AG10803 (cell line): ENCODE data around the gene HS1BP3.

Source experiments
- DNase-seq: peaks from one replicate; pipeline ENCODE4 v3.0.0; 2010; ENCODE audit warnings: low read depth
- H3K4me3 ChIP-seq: 2 replicates; pipeline ENCODE4 v1.5.1; 2011; ENCODE audit warnings: mild to moderate bottlenecking, low read length, control low read depth
- CTCF ChIP-seq: conservative IDR thresholded peaks from 2 replicates; pipeline ENCODE4 v1.5.1; 2011; ENCODE audit warnings: mild to moderate bottlenecking, low read length, control low read depth, inconsistent platforms

Gene HS1BP3

GRCh38 chr2:20585359-20585709, 65.6 kb downstream of the HS1BP3 start:
- no peak for DNase-seq

GRCh38 chr2:20584399-20585358, 66.2 kb downstream of the HS1BP3 start:
- H3K4me3 ChIP-seq = no peak overlapping the region
- DNase-seq = peak; percentile 98

More at GRCh38 chr2:20585359-20585709, 65.6 kb downstream of the HS1BP3 start:
- no peak for TF ChIP-seq CTCF
- no peak overlapping the region for H3K4me3 ChIP-seq

GRCh38 chr2:20584045-20584398, 66.9 kb downstream of the HS1BP3 start:
- TF ChIP-seq CTCF = no peak
- DNase-seq = no peak
- no peak overlapping the region for H3K4me3 ChIP-seq

More at GRCh38 chr2:20584399-20585358, 66.2 kb downstream of the HS1BP3 start:
- TF ChIP-seq CTCF = no peak

- no peak for DNase-seq
- no peak overlapping the region for H3K4me3 ChIP-seq
- no peak for TF ChIP-seq CTCF
Measured at GRCh38 chr2:20583425-20583881, 67.4 kb downstream of the HS1BP3 start.

GRCh38 chr2:20582600-20583221, 68.2 kb downstream of the HS1BP3 start:
- H3K4me3 ChIP-seq = no peak overlapping the region
- no peak for TF ChIP-seq CTCF
- DNase-seq = no peak

GRCh38 chr2:20580690-20581437, 70.0 kb downstream of the HS1BP3 start:
- no peak for DNase-seq
- no peak for TF ChIP-seq CTCF
- no peak overlapping the region for H3K4me3 ChIP-seq
